Cardiac fibroblast (primary cell): ENCODE results near the gene ADRB1.
A peak's percentile ranks its signal among the peaks of the same experiment; 100 is the strongest.

Experiments used
- DNase-seq, 2 donors: peaks; one replicate each; pipeline versions ENCODE4 v3.0.0 to v3.0.0-alpha.2; 2010; ENCODE audit warnings: low read depth in 2 of 2
- H3K4me3 ChIP-seq, 2 donors: replicated peaks in 1 of 2; 1 replicate in 1 of 2; 2 replicates in 1 of 2; pipeline ENCODE4 v1.5.1; 2011; ENCODE audit warnings: low read depth in 2 of 2, low read length in 2 of 2, mild to moderate bottlenecking in 2 of 2, moderate library complexity in 1 of 2
- TF ChIP-seq, protein P1 (sequence below): IDR thresholded peaks from one replicate; pipeline ENCODE4 v1.5.1; 2011; ENCODE audit warnings: low read depth, mild to moderate bottlenecking, low read length, inconsistent platforms

ADRB1 gene

GRCh38 chr10:114017873-114018272, 25.8 kb upstream of the ADRB1 start:
- DNase-seq: no peak
- TF ChIP-seq, protein P1, sequence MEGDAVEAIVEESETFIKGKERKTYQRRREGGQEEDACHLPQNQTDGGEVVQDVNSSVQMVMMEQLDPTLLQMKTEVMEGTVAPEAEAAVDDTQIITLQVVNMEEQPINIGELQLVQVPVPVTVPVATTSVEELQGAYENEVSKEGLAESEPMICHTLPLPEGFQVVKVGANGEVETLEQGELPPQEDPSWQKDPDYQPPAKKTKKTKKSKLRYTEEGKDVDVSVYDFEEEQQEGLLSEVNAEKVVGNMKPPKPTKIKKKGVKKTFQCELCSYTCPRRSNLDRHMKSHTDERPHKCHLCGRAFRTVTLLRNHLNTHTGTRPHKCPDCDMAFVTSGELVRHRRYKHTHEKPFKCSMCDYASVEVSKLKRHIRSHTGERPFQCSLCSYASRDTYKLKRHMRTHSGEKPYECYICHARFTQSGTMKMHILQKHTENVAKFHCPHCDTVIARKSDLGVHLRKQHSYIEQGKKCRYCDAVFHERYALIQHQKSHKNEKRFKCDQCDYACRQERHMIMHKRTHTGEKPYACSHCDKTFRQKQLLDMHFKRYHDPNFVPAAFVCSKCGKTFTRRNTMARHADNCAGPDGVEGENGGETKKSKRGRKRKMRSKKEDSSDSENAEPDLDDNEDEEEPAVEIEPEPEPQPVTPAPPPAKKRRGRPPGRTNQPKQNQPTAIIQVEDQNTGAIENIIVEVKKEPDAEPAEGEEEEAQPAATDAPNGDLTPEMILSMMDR: no peak
- no peak overlapping the region for H3K4me3 ChIP-seq

DNA sequence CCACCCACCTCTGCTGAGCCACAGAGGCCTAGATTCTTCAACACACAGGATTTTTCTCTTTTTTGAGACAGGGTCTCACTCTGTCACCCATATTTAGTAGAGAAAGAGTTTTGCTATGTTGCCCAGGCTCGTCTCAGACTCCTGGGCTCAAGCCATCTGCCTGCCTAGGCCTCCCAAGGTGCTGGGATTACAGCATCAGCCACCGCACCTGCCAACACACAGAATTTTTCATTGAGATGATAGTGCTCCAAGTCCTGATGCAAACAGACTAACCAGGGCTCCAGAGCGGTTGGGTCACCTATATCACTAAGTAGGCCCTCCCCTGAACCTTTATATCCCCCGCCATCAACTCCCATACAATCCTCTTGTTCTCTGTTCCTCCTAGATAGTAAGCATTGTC, 24.4 kb upstream of the ADRB1 start:
- TF ChIP-seq, protein P1: no peak
- no peak overlapping the region for H3K4me3 ChIP-seq
- DNase-seq: no peak

GRCh38 chr10:114021154-114021553, 22.5 kb upstream of the ADRB1 start:
- DNase-seq: no peak
- TF ChIP-seq, protein P1: no peak
- no peak overlapping the region for H3K4me3 ChIP-seq

GRCh38 chr10:114021717-114022680, 21.7 kb upstream of the ADRB1 start:
- TF ChIP-seq, protein P1: no peak
- peak in 1 of 2 donors; percentile 55 for DNase-seq
- no peak overlapping the region for H3K4me3 ChIP-seq

- peak; percentile 48 to 78 for DNase-seq
- TF ChIP-seq, protein P1: no peak
- no peak overlapping the region for H3K4me3 ChIP-seq
These were observed 20.7 kb upstream of the ADRB1 start for GRCh38 chr10:114022766-114023597.

- TF ChIP-seq, protein P1: no peak
- DNase-seq: peak; percentile 41 to 44
- H3K4me3 ChIP-seq: no peak overlapping the region
These were observed 18.6 kb upstream of the ADRB1 start for GRCh38 chr10:114024876-114025610.
